Gastrocnemius medialis (tissue), 4 donors: ENCODE data around the gene LRG1. TPM values are rescaled to one million over a fixed set of nuclear protein-coding genes. Genes with fewer than 3 reads are reported as not detected.
A peak's percentile ranks its signal among the peaks of the same experiment; 100 is the strongest.

Experiments
- ATAC-seq, 2 donors: fragments of 150-250 bp; one replicate each; pipeline ENCODE4 v1.9.1; 2016
- DNase-seq, 2 donors: peaks; one replicate each; pipeline ENCODE4 v3.0.0-alpha.2; 2019
- H3K27ac ChIP-seq, 4 donors: fragments of 200-600 bp; sonication (generic); 1 replicate in 1 of 4; 2 replicates in 3 of 4; pipeline ENCODE4 v1.5.1; 2016 to 2018; ENCODE audit warnings: mild to moderate bottlenecking in 2 of 4, moderate library complexity in 1 of 4
- H3K27me3 ChIP-seq, 3 donors: fragments of 200-600 bp; sonication (generic) in 2 of 3; 1 replicate in 1 of 3; 2 replicates in 2 of 3; pipeline versions ENCODE4 v1.5.1 to v1.6.0; 2016 to 2019; ENCODE audit warnings: mild to moderate bottlenecking in 1 of 3, moderate library complexity in 1 of 3
- H3K36me3 ChIP-seq, 2 donors: fragments of 200-600 bp; sonication (generic) in 1 of 2; one replicate each; pipeline ENCODE4 v1.5.1; 2017 to 2018
- H3K4me1 ChIP-seq, 2 donors: fragments of 200-600 bp; sonication (generic) in 1 of 2; one replicate each; pipeline ENCODE4 v1.5.1; 2016 to 2017; ENCODE audit warnings: mild to moderate bottlenecking in 2 of 2
- H3K4me3 ChIP-seq, 4 donors: fragments of 200-600 bp; sonication (generic) in 3 of 4; 1 replicate in 1 of 4; 2 replicates in 3 of 4; pipeline ENCODE4 v1.5.1; 2016 to 2019; ENCODE audit warnings: mild to moderate bottlenecking in 2 of 4
- H3K9me3 ChIP-seq, 3 donors: fragments of 200-600 bp; sonication (generic) in 2 of 3; 1 replicate in 1 of 3; 2 replicates in 2 of 3; pipeline ENCODE4 v1.5.1; 2016 to 2019
- POLR2A ChIP-seq, 2 donors: fragments of 450-650 bp; IDR thresholded peaks; one replicate each; pipeline ENCODE4 v1.6.1; 2017; ENCODE audit warnings: antibody characterized with exemption in 2 of 2, mild to moderate bottlenecking in 2 of 2, moderate library complexity in 2 of 2
- in situ Hi-C, 4 donors: fragments of 200-750 bp; cut with MboI; loops; one replicate each; pipeline versions ENCODE4 v1.15.0 to v1.8.0; 2017; ENCODE audit warnings: low sequenced_read_pairs in 4 of 4
- intact Hi-C: fragments of 100-400 bp; cut with DNase I; formaldehyde crosslinking; loops from one replicate; pipeline ENCODE4 v1.15.1; 2023; ENCODE audit warnings: low total_unique reads
- total RNA-seq, 4 donors: library from RNA; depleted of rRNA; stranded (reverse); fragments of >200 nt; gene quantifications; one replicate each; pipeline versions ENCODE4 v1.1.0 to v1.2.3, GENCODE V29; 2016
- TF ChIP-seq, protein P1 (sequence below), 5 experiments: fragments of 450-650 bp in 3 of 5; fragments of 200-600 bp in 2 of 5; sonication (generic) in 2 of 5; IDR thresholded peaks in 4 of 5; conservative IDR thresholded peaks in 1 of 5; 1 replicate in 4 of 5; 2 replicates in 1 of 5; pipeline ENCODE4 v1.5.1; 2016 to 2019; ENCODE audit warnings: antibody characterized with exemption in 5 of 5, mild to moderate bottlenecking in 3 of 5, moderate library complexity in 3 of 5

The LRG1 gene
- total RNA-seq, 4 donors from 2014 or later: 0.15 to 2.7 (median 0.98) TPM; not detected in 1

DNA sequence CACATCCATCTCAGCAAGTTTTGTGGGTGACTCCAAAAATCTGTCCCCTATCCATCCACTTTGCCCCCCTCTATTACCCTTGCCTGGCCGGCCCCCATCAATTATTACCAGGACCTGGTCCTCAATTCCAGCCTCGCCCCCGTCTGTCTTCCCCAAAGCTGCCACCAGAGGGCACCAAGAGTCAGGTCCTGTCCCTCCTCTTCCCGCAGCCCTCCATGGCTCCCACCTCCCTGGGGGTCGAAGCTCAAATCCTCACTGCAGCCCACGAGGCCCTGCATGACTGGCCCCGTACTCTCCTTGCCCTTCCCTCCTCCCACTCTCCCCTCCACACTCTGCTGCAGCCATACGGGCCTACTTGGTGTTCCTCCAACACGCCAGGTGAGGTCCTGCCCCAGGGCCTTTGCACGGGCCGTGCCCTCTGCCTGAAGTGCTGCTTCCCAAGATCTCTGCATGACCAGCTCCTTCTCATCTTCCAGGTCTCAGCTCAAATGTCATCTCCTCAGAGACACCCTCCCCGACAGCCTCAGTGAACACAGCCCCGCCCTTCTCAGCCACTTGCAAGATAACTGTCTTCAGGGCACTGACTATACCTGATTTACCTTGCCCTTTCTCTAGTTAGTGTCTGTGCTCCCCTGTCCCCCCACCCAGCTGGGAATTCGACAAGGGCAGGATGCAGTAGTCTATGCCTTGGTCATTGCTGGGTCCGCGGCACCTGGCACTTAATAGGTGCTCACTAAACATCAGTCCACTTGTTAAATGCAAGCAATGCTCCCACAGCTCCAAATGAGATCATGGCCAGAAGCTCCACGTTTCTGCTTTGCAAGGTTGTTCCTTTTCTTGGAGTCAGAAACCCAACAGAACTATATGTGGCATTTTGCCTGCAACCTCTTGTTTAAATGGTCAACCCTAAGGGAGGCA lies 36.4 kb upstream of the LRG1 start:
- Histone ChIP-seq H3K9me3 (no peaks in the 10 kb centered on the region), H3K36me3 (no peaks in the 10 kb centered on the region), H3K4me1 (peaks cover 0 to 8% of the 10 kb centered on the region in 2 donors), H3K4me3 (no peak overlapping the region), H3K27ac (peak overlapping the region; percentile 49 to 78 (median 72)), H3K27me3 (peaks cover 5 to 20% (median 16%) of the 10 kb centered on the region in 3 donors)
- in situ Hi-C loops (loop anchor here in 2 of 4 donors (5.0 to 10.0 kb wide), 2 partner anchors 56 to 59 kb away; partner anchors contain the start of gene TNFAIP8L1 (in 1 of the 2)), intact Hi-C loops (loop anchor here (1.0 kb wide), 1 partner anchor 57 kb away; no protein-coding TSS in a partner anchor)
- DNase-seq (peak; percentile 33 to 36), ATAC-seq (peak; percentile 41 to 58)
- TF ChIP-seq, protein P1, sequence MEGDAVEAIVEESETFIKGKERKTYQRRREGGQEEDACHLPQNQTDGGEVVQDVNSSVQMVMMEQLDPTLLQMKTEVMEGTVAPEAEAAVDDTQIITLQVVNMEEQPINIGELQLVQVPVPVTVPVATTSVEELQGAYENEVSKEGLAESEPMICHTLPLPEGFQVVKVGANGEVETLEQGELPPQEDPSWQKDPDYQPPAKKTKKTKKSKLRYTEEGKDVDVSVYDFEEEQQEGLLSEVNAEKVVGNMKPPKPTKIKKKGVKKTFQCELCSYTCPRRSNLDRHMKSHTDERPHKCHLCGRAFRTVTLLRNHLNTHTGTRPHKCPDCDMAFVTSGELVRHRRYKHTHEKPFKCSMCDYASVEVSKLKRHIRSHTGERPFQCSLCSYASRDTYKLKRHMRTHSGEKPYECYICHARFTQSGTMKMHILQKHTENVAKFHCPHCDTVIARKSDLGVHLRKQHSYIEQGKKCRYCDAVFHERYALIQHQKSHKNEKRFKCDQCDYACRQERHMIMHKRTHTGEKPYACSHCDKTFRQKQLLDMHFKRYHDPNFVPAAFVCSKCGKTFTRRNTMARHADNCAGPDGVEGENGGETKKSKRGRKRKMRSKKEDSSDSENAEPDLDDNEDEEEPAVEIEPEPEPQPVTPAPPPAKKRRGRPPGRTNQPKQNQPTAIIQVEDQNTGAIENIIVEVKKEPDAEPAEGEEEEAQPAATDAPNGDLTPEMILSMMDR (IDR thresholded peaks at IDR 0.05 in 4 of 5, conservative IDR thresholded peaks at IDR 0.05 in 1 of 5): peak; percentile 46 to 80 (median 75)
- TF ChIP-seq POLR2A (IDR thresholded peaks at IDR 0.05): no peak

DNA sequence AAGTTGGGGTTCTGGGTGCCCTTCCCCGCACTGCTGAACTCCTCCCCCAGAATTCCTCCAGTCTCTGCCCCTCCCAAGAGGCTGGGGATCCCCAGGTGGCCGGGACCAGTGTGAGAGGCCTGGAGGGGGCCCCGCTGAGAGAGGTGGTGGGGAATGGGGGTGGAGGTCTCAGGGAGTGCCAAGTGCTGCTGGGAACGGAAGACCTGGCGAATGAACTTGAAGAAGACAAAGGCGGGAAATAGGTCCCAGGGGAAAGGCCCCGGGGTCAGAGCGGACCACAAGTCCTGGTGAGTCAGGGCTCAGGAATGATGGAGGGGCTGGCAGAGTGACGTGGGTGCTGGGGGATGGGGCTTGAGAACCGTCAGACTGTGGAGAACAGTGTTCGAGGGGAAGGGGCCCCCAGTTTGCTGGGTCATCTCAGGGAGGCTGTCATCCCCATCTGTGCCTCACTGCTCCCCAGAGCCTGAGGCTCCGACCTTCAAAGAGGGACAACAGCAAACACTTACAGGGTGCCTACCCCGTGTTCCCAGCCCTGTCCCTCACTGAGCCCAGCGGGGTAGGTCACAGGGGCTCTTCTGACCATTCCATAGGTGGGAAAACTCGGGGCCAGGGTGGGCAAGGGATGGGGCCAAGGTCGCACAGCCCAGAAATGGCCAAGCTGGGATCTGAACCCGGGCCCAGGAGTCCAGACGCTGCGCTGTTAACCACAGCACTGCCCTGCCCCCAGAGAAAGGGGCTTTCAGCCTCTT lies 35.6 kb upstream of the LRG1 start:
- in situ Hi-C loops (loop anchor here in 2 of 4 donors (5.0 to 10.0 kb wide), 2 partner anchors 57 to 59 kb away; partner anchors contain the start of gene TNFAIP8L1 (in 1 of the 2)), intact Hi-C loops (loop anchor here (1.0 kb wide), 1 partner anchor 58 kb away; no protein-coding TSS in a partner anchor)
- TF ChIP-seq POLR2A (IDR thresholded peaks at IDR 0.05): peak in 1 of 2 donors; percentile 26
- TF ChIP-seq, protein P1 (IDR thresholded peaks at IDR 0.05 in 4 of 5, conservative IDR thresholded peaks at IDR 0.05 in 1 of 5): no peak
- H3K4me3 ChIP-seq: no peak overlapping the region
- H3K36me3 ChIP-seq: no peaks in the 10 kb centered on the region
- DNase-seq (peak; percentile 22 to 38), ATAC-seq (peak; percentile 59 to 68)
- peak overlapping the region; percentile 67 to 78 (median 75) for H3K27ac ChIP-seq
- peaks cover 0 to under 1% of the 10 kb centered on the region in 2 donors for H3K4me1 ChIP-seq
- peaks cover 5 to 12% (median 8%) of the 10 kb centered on the region in 3 donors for H3K27me3 ChIP-seq
- no peaks in the 10 kb centered on the region for H3K9me3 ChIP-seq

DNA sequence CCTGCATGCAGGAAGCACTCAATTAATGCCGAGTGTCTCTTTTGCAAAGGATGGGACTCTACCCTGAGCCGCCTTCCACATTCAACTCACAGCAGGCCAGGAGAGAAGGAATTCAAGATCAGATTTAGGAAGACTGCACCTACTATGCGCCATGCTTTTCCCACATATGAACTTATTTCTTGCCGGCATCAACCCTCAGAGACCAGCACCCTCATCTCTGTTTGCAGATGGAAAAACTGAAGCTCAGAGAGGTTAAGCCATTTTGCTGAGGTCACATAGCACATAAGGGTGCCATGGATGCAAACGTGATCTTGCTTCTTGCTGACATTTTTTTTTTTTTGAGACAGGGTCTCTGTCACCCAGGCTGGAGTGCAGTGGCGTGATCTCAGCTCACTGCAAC lies 33.8 kb upstream of the LRG1 start:
- Histone ChIP-seq H3K4me1 (no peaks in the 10 kb centered on the region), H3K36me3 (no peaks in the 10 kb centered on the region), H3K27me3 (peaks cover 0 to 4% (median 0%) of the 10 kb centered on the region in 3 donors), H3K4me3 (no peak overlapping the region), H3K27ac (peak overlapping the region in 1 of 4 donors; percentile 77), H3K9me3 (no peaks in the 10 kb centered on the region)
- no peak for DNase-seq
- no peak for ATAC-seq
- in situ Hi-C loops (loop anchor here in 1 of 4 donors (10.0 kb wide), 1 partner anchor 61 kb away; the partner anchor contains the start of gene TNFAIP8L1), intact Hi-C loops (no loop called here)
- TF ChIP-seq POLR2A (IDR thresholded peaks at IDR 0.05): no peak
- TF ChIP-seq, protein P1 (IDR thresholded peaks at IDR 0.05 in 4 of 5, conservative IDR thresholded peaks at IDR 0.05 in 1 of 5): no peak

DNA sequence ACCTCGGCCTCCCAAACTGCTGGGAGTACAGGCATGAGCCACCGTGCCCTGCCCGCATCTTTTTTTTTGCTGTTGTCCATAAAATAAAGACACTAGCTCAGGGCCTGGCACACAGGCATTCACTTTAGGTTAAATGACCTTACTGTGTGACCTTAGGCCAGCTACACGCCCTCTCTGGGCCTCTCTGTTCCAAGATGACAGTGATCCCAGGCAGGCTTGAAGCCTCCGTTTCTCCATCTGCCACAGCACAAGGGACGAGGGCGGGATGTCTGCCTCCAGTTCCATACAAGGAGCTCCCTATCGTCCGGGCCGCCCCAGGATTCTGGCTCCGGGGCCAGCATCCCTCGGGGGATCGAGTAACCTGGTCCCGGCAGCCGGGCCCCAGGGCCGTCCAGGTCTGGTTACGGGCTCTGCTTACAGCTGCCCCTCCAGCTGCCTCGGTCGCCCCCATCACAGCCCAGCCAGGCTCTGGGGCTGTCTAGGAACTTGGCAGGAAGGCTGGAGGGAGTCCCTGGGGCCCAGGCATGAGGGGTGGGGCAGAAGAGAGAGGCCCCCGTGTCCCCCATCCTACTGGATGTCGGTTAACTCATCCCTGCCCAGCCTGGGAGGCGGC lies 31.6 kb upstream of the LRG1 start:
- H3K4me1 ChIP-seq: no peaks in the 10 kb centered on the region
- in situ Hi-C loops: loop anchor here in 1 of 4 donors (10.0 kb wide), 1 partner anchor 63 kb away; the partner anchor contains the start of gene TNFAIP8L1
- DNase-seq (no peak), ATAC-seq (no peak)
- peak overlapping the region in 1 of 4 donors; percentile 8 for H3K27ac ChIP-seq
- H3K36me3 ChIP-seq: no peaks in the 10 kb centered on the region
- no peak for TF ChIP-seq POLR2A (IDR thresholded peaks at IDR 0.05)
- TF ChIP-seq, protein P1 (IDR thresholded peaks at IDR 0.05 in 4 of 5, conservative IDR thresholded peaks at IDR 0.05 in 1 of 5): no peak
- intact Hi-C loops: no loop called here
- peaks cover 0 to 4% (median 0%) of the 10 kb centered on the region in 3 donors for H3K27me3 ChIP-seq
- H3K4me3 ChIP-seq: no peak overlapping the region
- H3K9me3 ChIP-seq: no peaks in the 10 kb centered on the region
